GM19328 (cell line): ENCODE data around the gene HOXB5.

Source experiments
- ATAC-seq: cut with Tn5 transposase; IDR thresholded peaks from one replicate; pipeline ENCODE4 v1.9.1; 2021; ENCODE audit warnings: mild to moderate bottlenecking, moderate library complexity; ENCODE audit not compliant: unreplicated experiment

Gene HOXB5

DNA sequence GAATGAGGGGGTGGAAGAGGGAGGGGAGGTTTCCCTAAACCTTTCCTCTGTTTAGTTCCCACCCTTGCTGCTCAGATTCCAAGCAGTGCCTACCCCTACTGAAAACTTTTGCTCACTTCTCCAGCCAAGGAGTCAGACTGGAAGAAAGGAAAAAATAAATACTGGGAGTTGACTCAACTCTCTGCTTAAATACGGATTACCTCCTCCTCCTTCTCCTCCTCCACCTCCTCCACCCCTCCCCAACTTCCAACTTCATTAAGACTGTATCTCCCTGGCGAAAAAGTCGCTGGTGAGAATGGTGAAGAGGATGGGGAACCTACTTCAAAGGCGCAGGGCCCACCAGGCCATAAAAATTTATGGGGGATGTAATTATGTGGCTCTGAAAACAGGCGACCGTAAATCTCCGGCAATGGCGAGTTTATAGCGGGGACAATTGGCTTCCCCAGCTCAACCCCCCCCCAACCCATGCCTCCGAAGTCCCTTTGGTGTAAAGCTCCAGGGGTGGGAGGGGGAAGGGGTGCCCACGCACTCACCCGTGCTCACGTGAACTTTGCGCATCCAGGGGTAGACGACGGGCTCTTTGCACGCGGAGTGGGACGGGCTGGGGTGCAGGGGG lies 16.1 kb downstream of the HOXB5 start:
- ATAC-seq = no peak

DNA sequence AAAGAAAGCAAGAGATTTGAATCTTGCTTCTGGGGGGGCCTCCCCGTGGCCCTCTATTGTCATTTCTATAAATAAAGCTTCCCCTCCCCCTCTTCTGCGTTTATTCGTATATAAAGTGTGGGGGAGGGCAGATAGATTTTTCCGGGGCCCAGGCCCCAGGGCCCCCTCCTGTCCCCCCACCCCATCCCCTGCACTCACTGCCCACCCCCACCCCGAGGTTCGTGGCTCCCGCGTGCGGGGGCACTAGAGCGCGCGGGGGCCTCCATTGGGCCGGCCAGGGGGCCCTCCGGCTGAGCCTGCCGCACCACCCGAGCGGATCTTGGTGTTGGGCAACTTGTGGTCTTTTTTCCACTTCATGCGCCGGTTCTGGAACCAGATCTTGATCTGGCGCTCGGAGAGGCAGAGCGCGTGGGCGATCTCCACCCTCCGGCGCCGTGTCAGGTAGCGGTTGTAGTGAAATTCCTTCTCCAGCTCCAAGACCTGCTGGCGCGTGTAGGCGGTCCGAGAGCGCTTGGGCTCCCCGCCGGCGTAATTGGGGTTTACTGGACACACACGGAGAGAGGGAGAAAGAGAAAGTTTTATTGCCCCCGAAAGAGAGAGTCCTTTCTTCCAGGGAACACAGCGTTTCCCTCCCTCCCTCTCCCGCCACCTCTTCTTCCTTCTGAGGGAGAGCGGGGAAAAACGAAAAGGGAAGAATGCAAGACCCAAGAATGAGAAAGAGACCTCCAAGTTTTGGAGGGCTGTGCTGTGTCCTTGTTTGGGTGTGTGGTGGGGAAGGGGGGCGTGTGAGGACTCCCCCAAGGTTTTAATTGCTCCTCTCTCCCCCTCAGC lies 16.9 kb downstream of the HOXB5 start:
- no peak for ATAC-seq

DNA sequence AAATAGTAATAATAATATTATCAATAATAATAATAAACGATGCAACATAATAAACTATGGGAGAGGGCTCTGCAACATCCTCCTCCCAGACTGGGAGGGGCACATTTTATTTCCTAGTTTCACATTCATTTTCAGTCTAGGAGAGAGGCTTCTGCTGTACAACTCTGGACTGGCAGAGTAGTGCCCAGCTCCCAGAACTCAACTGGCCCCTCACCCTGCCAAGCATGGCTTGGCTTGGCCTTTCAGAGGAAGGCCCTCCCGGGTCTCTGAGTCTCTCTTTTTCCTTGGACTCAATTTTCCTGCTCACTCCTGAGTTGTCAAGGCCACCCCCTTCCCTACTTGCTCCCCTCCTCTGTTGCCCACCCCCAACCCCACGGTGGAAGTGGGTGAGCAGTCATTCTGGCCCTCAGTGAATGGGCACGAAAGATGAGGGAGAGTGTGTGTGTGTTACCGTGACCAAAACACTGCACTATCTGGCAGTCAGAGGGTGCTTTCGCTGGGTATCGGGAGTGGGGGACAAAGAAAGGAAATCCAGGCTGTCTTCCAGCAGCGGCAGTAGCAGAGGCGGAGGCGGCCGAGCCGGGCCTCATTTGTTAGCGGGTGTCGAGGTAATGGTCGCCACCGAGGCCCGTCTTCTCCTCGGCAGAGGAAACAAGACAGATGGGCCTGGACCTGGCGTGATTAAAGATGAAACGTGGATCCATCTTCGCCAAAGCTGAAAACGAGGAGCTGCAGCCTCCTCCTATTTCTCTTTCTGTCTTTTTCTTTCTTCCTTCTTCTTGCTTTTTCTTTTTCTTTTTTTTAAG lies 17.7 kb downstream of the HOXB5 start:
- no peak for ATAC-seq

DNA sequence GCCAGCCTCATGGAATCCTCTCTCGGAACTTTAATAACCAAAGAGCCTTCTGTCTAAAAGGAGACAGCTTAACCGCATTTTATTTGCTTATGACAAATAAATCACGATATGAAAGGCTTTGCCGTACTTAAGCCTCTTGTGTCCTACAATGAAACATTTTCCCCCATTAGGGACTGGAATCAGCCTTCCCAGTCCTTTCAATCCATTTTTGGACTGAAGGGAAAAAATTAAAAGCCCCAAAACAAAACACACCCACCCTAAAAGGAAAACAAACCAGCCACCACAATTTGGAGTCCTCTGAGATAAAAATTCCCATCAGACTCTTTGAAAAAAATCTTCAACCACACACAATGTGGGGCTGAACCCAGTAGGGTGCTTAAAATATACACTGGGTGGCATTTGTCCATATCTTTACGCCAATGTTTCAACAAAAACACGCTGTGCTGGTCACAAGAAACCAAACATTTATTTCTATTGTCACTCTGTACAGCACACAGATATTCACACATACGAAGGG lies 18.5 kb downstream of the HOXB5 start:
- ATAC-seq = no peak

DNA sequence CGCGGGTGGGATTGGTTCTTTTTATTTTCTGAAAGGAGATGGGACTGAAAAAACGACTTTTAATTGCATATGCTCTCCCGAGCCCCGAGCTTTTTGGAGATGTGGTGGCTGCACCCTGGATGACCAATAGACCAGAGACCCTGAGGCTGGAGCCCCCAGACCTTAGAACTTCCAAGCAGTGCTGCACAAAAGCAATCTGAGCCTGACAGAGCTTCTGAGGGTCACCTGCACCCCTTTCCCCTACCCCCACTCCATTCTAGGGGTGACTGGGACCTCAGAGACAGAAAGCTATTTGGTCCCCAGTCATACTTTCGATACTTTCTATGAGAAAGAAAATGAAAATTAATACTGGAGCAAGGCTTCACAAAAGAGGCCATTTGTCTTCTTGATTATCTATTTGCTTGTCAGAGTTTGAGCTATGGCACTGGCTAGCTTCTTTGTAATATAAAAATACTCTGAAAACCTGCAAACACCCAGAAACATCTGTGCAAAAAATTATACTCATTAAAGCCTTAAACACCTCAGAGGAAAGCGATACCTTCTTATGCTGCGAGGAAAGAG lies 19.0 kb downstream of the HOXB5 start:
- no peak for ATAC-seq

DNA sequence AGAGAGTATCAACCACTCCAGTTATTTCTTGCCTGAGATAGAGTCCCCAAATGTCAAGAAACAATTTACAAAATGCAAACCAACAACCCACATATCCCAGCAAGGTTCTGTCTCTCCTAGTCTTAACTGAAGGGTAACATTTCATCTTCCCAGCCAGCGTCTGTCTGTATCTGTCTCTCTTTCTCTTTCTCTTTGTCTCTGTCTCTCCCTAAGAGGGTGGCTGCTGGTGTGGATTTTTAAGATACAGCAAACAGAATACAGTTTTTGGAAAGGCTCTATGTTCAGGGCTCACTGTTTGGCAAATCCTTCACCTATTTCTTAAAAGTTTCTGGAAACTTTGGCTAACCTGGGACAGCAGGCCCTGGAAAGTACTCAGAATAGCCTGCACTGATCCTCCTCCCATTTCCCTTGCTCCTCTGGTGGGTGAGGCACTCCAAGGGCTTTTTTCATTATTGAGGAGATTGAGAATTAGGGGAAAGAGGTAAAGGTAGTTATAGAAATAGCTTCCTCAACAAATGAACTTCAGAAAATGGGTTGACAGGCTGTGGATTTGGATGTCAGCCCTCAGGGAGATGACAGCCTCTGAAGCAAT lies 21.7 kb downstream of the HOXB5 start:
- ATAC-seq = no peak

DNA sequence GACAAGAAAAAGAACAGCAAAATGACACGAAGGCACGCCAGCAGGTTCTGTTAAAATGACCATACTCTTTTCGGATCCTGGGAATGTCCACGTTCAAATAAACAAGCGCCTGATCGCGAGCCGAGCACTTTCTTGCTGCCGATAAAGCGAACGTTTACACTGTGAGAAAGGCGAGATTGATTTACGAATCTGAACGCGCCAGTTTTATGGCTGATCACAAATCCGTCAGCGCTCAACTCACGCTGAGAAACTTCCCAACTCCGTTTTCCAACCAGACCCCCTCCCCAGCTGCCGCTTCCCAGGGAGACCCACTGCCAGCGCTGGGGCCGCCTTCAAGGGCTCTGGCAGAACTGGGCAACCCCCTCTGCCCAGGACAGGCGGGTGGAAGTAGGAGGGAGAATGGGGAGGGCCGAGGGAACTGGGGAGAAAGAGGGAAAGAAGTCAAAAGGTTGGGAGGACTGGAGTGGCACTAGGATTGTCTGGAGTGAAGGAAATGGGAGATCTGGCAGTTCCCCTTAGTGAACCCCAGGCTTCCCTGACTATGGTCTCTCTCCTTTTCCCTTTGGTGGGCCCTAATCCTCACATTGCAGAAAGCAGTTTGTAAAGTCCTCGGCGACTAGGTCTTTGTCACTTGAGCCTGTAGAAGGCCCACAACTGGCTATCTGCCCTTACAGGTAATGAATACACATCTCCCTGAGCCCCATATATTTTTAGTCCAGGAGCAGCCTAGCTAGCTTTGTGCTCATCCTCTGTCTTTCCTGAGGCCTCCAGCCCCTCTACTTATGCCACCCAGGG lies 22.4 kb downstream of the HOXB5 start:
- no peak for ATAC-seq

DNA sequence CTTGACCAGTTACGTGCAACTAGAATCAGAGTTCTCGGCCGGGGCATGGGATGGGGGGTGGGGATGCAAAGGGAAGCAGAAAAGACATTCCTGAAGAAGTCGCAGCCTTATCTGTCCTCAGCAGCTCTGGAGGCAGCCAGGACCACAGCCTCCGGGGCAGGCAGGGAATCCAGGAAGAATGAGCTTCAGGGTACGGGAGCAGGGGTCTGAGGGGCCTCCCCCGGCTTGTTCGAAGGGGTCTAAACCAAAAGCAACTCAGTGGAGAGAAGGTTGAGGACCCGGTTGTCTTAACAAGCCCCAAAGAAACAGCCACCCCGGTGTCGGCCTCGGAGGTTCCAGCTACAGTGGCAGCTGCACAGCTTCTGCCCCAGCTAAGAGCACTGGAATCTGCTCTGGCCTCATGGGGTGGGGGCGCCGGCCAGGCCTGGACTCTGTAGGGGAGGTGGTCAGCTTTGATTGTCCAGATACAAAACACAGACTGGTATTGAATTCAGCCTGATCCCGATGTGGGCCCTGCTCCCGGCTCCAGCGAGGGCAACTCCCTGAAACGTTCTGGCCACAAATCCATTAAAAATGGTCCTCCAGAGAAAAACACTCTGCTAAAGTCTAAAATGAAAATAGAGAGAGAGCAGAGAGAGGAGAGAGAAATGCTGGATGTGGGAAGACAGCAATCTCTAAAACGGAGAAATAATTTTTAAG lies 23.1 kb downstream of the HOXB5 start:
- no peak for ATAC-seq

DNA sequence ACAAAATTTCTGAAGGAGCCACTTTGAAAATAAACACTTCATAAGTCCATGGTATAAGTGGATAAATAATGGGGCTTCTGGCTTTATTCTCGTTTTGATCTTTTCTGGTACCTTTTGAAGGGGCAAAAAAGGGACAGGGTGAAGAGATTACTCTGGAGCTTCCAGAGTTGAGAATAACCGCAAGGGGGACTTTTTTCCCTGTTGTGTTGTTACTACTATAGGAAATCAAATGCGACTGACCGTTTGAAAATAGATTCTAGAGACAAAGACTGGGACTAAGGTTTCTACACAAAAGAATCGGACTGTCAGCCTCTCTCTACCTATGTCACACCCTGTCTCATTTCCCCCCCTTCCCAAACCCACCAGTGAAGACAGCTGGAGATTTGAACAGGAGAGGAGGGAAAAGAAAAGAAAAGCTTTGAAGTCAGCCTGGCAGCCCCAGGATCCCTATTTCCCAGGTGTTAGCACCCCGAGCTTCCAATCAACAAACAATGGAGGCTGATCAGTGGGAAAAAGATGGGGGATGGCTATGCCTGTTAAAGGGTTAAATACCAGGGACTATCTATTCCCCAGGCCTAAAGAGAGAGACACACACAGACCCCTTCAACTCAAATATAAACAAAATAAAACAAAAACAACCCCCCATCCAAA lies 23.8 kb downstream of the HOXB5 start:
- no peak for ATAC-seq

DNA sequence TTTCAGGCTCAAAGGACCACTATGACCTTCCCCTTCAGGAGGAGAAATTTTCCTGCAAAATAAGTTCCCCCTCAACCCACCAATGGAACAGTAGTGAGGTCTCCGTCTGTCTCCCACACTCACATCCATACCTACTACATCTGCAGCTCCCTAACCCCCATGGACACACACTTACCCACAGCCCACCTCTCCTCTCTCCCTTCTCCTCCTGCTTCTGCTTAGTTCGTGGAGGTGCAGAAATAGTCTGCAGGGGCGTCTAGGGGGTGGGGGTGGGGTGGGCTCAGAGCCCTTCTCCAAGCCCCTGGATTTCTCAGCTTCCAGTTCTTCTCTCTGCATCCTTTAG lies 24.4 kb downstream of the HOXB5 start:
- no peak for ATAC-seq

DNA sequence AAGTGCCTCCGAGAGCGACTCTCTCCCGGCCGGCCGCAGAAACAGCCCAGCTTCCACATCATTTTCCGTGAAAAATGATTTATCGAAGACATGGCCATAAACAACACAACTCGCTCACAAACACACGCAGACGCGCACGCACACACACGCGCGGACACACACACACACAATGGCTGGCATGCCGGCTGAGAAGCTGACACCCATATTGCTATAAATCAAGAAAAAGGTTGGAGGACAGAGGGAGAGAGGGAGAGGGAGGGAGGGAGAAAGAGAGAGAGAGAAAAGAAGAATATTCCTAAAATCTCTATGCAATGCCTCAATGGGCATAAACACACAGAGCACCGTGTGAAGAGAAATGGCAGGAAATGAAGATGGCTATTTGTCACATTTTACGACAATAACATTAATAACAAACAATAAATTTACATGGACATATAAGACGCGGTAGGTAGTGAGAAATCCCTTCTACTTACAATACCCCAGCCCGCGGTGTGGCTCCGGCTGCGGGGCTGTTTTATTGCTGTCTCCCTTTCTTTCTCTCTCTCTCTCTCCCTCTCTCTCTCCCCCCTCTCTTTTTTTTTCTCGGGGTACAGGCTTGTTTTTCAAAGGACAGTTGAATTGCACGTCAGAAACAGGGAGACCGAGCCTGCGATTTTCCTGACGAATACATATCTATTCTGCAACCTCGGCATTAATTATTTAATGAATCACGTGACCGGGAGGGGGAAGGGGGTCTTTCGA lies 24.9 kb downstream of the HOXB5 start:
- no peak for ATAC-seq

DNA sequence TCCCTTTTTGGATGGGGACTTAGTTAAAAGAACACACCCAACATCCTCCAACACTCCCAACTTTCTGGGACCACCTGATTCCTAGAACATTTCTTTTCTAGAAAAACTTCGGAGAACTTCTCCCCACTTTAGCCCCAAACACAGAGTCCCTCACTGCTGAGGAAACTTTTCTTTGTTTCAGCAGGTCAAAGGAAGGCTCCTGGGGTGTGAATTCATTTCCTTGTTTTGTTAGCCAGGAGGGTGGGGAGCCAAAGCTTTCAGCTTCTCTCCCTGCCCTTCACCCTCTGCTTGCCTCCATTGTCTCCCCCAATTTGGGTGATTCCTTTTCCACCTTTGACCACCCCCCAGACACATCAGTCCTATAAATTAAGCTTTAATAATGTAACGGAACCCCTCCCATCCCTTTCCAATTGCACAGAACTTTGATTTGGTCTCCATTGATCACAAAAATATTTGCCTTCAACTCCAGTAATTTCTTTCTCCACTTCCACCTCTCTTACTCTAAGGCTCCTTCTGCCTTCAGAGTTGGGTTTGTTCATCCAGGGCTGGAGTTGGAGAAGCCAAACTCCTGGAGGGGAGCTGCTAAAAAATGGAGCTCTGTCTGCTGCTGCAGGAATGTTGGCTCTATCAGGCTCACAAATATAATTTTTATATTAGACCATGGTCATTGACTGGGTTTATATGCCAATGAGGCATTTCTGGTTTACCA lies 25.8 kb downstream of the HOXB5 start:
- ATAC-seq = no peak

DNA sequence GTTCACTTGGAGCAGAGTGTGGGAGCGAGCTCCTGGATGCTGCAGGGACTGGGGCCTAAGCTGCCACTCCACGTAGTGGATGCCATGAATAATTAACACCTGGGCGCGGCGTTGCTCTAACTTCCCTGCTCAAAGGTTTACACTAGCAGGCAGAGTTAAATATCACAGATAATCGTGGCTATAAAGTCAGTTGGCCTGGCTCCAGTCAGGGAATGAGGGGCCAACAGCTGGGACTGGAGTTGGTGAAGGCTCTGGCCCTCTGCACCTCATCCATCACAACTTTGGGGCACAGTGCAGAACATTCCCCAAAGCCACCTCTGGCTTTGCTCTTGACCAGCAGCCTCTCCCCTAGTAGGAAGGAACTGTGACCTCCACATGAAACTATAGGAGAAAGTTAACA lies 26.4 kb downstream of the HOXB5 start:
- ATAC-seq = no peak

DNA sequence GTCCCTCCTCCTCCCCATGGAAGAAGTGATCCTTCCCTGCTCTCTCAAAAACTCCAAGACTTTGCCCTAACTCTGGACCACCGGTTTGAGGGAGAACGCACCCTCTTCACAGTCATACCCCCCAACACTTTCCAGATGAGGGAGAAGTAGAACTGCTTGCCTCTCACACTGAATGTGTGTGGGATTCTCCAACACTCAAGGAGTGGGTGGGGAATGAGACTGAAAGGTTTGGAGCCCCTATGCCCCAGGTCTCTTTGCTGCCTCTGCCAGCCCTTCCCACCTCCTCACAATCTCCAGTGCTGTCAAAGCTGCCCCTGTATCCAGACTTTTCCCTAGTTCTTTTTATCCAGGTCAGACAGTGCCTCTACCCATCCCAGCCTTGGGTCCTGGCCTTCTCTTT lies 26.9 kb downstream of the HOXB5 start:
- ATAC-seq = no peak

DNA sequence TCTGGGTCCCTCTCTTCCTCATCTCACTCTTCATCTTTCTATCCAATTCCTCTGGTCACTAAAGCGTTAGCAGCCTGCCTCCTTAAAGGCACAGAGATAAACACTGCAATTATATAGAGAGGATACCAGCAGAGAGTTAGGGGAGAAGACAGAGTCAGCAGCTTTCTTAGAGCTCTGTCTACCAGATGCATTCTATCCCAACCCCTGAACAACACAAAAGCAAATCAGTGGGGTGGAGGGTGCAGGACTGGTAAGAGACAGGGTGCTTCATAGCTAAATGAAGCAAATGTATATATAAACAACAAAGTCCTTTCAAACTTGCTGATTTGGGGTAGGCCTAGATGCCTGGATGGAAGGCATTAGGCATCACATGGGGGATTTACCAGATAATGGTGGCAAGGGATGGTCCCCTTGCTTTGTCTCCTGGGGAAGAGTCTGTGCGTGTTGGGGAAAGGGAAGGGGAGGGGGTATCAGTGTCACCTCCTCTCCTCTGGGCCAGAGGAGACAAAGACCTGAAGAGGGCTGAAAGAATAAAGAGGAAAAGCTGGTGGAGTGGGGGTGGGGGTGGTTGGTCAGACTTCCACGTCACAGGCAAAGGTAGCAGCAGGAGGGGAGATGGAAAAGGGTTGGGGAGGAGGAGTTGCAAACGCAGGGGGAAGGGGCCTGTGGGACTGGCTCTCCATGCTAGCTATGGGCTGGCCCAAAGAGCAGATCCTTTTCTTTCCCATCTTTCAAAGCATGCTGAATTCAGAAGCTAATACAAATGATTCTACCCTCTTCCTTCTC lies 27.5 kb downstream of the HOXB5 start:
- no peak for ATAC-seq

DNA sequence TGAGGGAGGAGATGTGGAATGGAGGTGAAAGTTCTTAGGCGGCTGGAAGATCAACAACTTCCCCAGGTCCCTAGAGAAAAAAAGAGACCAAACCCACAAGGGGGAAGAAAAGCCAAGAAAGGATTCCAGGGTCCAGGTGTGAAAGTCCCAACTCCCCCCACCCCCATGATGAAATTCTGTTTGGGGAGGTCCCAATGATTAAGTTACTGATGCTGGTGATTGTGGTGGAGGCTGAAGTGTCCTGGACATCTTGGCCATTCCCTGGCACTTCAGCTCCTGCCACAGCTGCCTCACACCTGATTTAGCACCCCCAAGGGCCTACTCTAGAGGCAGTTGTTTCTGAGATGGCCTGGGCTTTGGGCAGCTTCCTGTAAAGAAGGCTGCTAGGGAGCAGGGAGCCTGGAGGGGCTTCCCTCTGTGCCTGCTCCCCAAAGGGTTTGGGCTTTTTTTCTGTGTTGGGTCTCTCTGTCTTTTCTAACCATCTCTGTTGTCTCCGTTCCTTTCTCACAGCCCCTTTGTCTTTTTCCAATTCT lies 28.5 kb downstream of the HOXB5 start:
- ATAC-seq = no peak
